H1 (cell line): ENCODE results near the gene TTC32. TPM values are rescaled to one million over a fixed set of nuclear protein-coding genes. Genes with fewer than 3 reads are reported as not detected.

Experiments used
- HDAC2 ChIP-seq, 2 experiments: fragments of 300-600 bp in 1 of 2; sonication (generic) in 1 of 2; IDR thresholded peaks; 2 replicates each; pipeline ENCODE4 v1.6.1; 2011 to 2012; ENCODE audit warnings: low read depth in 2 of 2, low read length in 2 of 2, mild to moderate bottlenecking in 2 of 2, moderate library complexity in 2 of 2, borderline replicate concordance in 1 of 2, inconsistent platforms in 1 of 2
- polyA plus RNA-seq, 7 experiments: library from polyadenylated mRNA; depleted of rRNA in 3 of 7; stranded (reverse) in 5 of 7; unstranded in 2 of 7; fragments of >200 nt in 5 of 7; fragments of 200-250 nt in 2 of 7; gene quantifications; 1 replicate in 5 of 7; 2 replicates in 1 of 7; 4 replicates in 1 of 7; pipeline versions ENCODE4 v1.2.1 to v1.2.3, GENCODE V29; 2011 to 2013; ENCODE audit warnings: missing spikeins in 2 of 7, mixed read lengths in 2 of 7
- total RNA-seq: library from RNA; stranded (reverse); fragmentation: NEBNext Ultra II Directional; extraction: Animal tissue kit (Norgen Biotek cat#: 25700); gene quantifications from 2 replicates; pipeline ENCODE4 v1.2.1, GENCODE V29; 2021

Gene TTC32
- total and polyA plus RNA-seq, 2 of the 8 experiments (the other 6 are each of a cell fraction or from before 2014, with no cell fraction given): 6.8 to 8.7 TPM

DNA sequence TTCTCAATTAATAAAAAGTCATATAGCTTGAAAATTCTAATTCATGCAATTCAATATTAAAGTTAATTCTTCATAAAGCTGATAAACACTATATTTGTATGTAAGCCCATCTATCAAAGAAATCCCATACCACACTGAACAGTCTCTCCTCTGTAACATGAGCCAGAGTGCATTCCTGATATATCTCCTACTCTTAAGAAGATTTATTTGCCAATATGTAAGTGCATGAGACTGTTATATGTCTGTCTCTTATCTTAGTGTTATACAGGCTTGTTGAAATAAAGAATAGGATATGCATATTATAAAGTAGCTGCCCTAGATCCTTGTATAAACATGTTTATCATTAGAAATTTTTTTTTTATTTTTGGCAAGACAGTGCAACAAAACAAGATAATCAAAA is 40.4 kb upstream of the TTC32 start (continued):
- TF ChIP-seq HDAC2 (IDR thresholded peaks at IDR 0.05; ENCODE audit: borderline replicate concordance in 1 of 2, low read depth in 2 of 2, low read length in 2 of 2): no peak
